ENCODE measurements around the gene PRPF19.

- TF ChIP-seq POLR2A (IDR thresholded peaks at IDR 0.05; ENCODE audit: low read depth, low read length) (no peak), POLR2AphosphoS5 (IDR thresholded peaks at IDR 0.05; ENCODE audit: low read depth, low read length) (no peak), TAF1 (IDR thresholded peaks at IDR 0.05; ENCODE audit: low read depth, low read length) (no peak), SPI1 (IDR thresholded peaks at IDR 0.05; ENCODE audit: low read depth, low read length) (no peak), POU2F2 (IDR thresholded peaks at IDR 0.05; ENCODE audit: low read depth, low read length) (no peak), PAX5 (IDR thresholded peaks at IDR 0.05; ENCODE audit: insufficient read depth, low read length, severe bottlenecking) (no peak)
These were observed 25.6 kb downstream of the PRPF19 start for GRCh38 chr11:60880643-60881282.
